Neural cell (in vitro differentiated cells): ENCODE data around the gene ATP11A.

ENCODE experiments used
- MXI1 ChIP-seq: fragments of 450-650 bp; conservative IDR thresholded peaks from 2 replicates; pipeline ENCODE4 v1.6.1; 2014; ENCODE audit warnings: antibody characterized with exemption, mild to moderate bottlenecking; ENCODE audit not compliant: poor library complexity, severe bottlenecking
- POLR2AphosphoS5 ChIP-seq: IDR thresholded peaks from 2 replicates; pipeline ENCODE4 v1.6.1; 2012
- RAD21 ChIP-seq: fragments of 450-650 bp; conservative IDR thresholded peaks from 2 replicates; pipeline ENCODE4 v1.6.1; 2014; ENCODE audit warnings: antibody characterized with exemption, mild to moderate bottlenecking, moderate library complexity

GRCh38 chr13:112881656-112882554 lies 192.1 kb downstream of the ATP11A start:
- TF ChIP-seq MXI1: no peak
- TF ChIP-seq POLR2AphosphoS5: no peak
- no peak for TF ChIP-seq RAD21
